Mesenteric fat pad (tissue), 1 donor: Measurements from ENCODE around the gene SPATA19. TPM values are rescaled to one million over a fixed set of nuclear protein-coding genes. Genes with fewer than 3 reads are reported as not detected.

Source experiments
- DNase-seq: peaks from one replicate; pipeline ENCODE4 v3.0.0-alpha.2; 2020; ENCODE audit warnings: low spot score
- total RNA-seq: library from RNA; stranded (reverse); fragmentation: NEBNext Ultra II Directional; extraction: Animal tissue kit (Norgen Biotek cat#: 25700); gene quantifications from one replicate; pipeline ENCODE4 v1.2.1, GENCODE V29; 2021
- donor health status: DM: yes; HTN: yes; CAD: no.

Gene SPATA19
- total RNA-seq, 1 donor from 2014 or later, result not detected

GRCh38 chr11:133835593-133836548 lies 9.4 kb downstream of the SPATA19 start:
- peak; percentile 64 for DNase-seq

GRCh38 chr11:133834682-133835592 lies 10.4 kb downstream of the SPATA19 start:
- DNase-seq, result peak; percentile 62

- DNase-seq, result peak; percentile 64
These were observed 11.2 kb downstream of the SPATA19 start for GRCh38 chr11:133833898-133834681.

- peak; percentile 72 for DNase-seq
These were observed 12.1 kb downstream of the SPATA19 start for GRCh38 chr11:133832991-133833897.

- peak; percentile 83 for DNase-seq
These were observed 13.0 kb downstream of the SPATA19 start for GRCh38 chr11:133832096-133832990.

GRCh38 chr11:133830931-133831907 lies 14.1 kb downstream of the SPATA19 start:
- no peak for DNase-seq

- DNase-seq, result no peak
These were observed 15.7 kb downstream of the SPATA19 start for GRCh38 chr11:133829566-133829965.

- no peak for DNase-seq
These were observed 16.4 kb downstream of the SPATA19 start for GRCh38 chr11:133828871-133829270.

- DNase-seq, result no peak
These were observed 17.8 kb downstream of the SPATA19 start for GRCh38 chr11:133827556-133827955.

- DNase-seq, result no peak
These were observed 18.4 kb downstream of the SPATA19 start for GRCh38 chr11:133826866-133827265.

GRCh38 chr11:133825666-133826065 lies 19.6 kb downstream of the SPATA19 start:
- no peak for DNase-seq

- DNase-seq, result no peak
These were observed 20.2 kb downstream of the SPATA19 start for GRCh38 chr11:133825156-133825555.

- no peak for DNase-seq
These were observed 20.7 kb downstream of the SPATA19 start for GRCh38 chr11:133824593-133824992.

GRCh38 chr11:133823614-133824013 lies 21.7 kb downstream of the SPATA19 start:
- DNase-seq, result peak; percentile 35

GRCh38 chr11:133823211-133823610 lies 22.1 kb downstream of the SPATA19 start:
- no peak for DNase-seq

- DNase-seq, result no peak
These were observed 23.5 kb downstream of the SPATA19 start for GRCh38 chr11:133821776-133822175.

- DNase-seq, result no peak
These were observed 25.5 kb downstream of the SPATA19 start for GRCh38 chr11:133819746-133820315.
